Measurements from ENCODE around the gene ZNF474.

Gene ZNF474

GRCh38 chr5:122119205-122119604 lies 10.1 kb upstream of the ZNF474 start:
- no peak for DNase-seq

GRCh38 chr5:122120493-122120892 lies 8.9 kb upstream of the ZNF474 start:
- no peak for DNase-seq

- no peak for DNase-seq
These were observed 8.4 kb upstream of the ZNF474 start for GRCh38 chr5:122120957-122121356.

GRCh38 chr5:122121479-122122465 lies 7.6 kb upstream of the ZNF474 start:
- DNase-seq: no peak

GRCh38 chr5:122124766-122125165 lies 4.6 kb upstream of the ZNF474 start:
- DNase-seq: no peak

GRCh38 chr5:122126177-122126755 lies 3.1 kb upstream of the ZNF474 start:
- no peak for DNase-seq

- DNase-seq: no peak
These were observed 2.5 kb upstream of the ZNF474 start for GRCh38 chr5:122126756-122127321.

GRCh38 chr5:122130152-122130551 lies 806 bp downstream of the ZNF474 start:
- no peak for DNase-seq

- DNase-seq: no peak
These were observed 8.4 kb downstream of the ZNF474 start for GRCh38 chr5:122137702-122138101.

- DNase-seq: no peak
These were observed 9.0 kb downstream of the ZNF474 start for GRCh38 chr5:122138356-122138755.

- DNase-seq: no peak
These were observed 11.6 kb downstream of the ZNF474 start for GRCh38 chr5:122140900-122141299.

- DNase-seq: no peak
These were observed 12.4 kb downstream of the ZNF474 start for GRCh38 chr5:122141751-122142150.

- DNase-seq: no peak
These were observed 13.3 kb downstream of the ZNF474 start for GRCh38 chr5:122142480-122143164.

GRCh38 chr5:122144236-122144635 lies 14.9 kb downstream of the ZNF474 start:
- no peak for DNase-seq

- no peak for DNase-seq
These were observed 16.6 kb downstream of the ZNF474 start for GRCh38 chr5:122145906-122146305.

GRCh38 chr5:122149321-122150090 lies 20.2 kb downstream of the ZNF474 start:
- DNase-seq: no peak

- DNase-seq: no peak
These were observed 20.9 kb downstream of the ZNF474 start for GRCh38 chr5:122150215-122150614.

- no peak for DNase-seq
These were observed 22.3 kb downstream of the ZNF474 start for GRCh38 chr5:122151640-122152039.

GRCh38 chr5:122152266-122152900 lies 23.0 kb downstream of the ZNF474 start:
- DNase-seq: no peak

GRCh38 chr5:122153230-122153629 lies 23.9 kb downstream of the ZNF474 start:
- DNase-seq: no peak

- no peak for DNase-seq
These were observed 24.4 kb downstream of the ZNF474 start for GRCh38 chr5:122153774-122154173.

GRCh38 chr5:122154491-122154890 lies 25.1 kb downstream of the ZNF474 start:
- DNase-seq: no peak

Measured in activated CD4-positive, alpha-beta T cell treated with anti-CD3 and anti-CD28 coated beads, Interleukin-2, amount 50 U/mL, for 16 hours (primary cell).